ENCODE results near the gene ANKRD29. TPM values are rescaled to one million over a fixed set of nuclear protein-coding genes. Genes with fewer than 3 reads are reported as not detected.

ANKRD29 gene
- total RNA-seq, 1 donor from 2014 or later: not detected

- Mint-ChIP-seq H3K36me3 (ENCODE audit: low read depth) (no peaks in the 10 kb centered on the region), H3K9me3 (no peaks in the 10 kb centered on the region), H3K4me3 (no peak overlapping the region), H3K27me3 (peaks cover 29% of the 10 kb centered on the region), H3K27ac (no peak overlapping the region), H3K4me1 (peaks cover 9% of the 10 kb centered on the region)
- intact Hi-C loops (cut with micrococcal nuclease): no loop called here
- TF ChIP-seq CTCF (IDR thresholded peaks at IDR 0.05): no peak
- DNase-seq (no peak), ATAC-seq (ENCODE audit: low read depth) (no peak)
- ChIA-PET CTCF (no interaction called here), POLR2A (no interaction called here)
Observed at GRCh38 chr18:23667114-23667513, 4.4 kb upstream of the ANKRD29 start.

- ATAC-seq (ENCODE audit: low read depth) (no peak), DNase-seq (no peak)
- ChIA-PET CTCF (no interaction called here), POLR2A (no interaction called here)
- Mint-ChIP-seq H3K36me3 (ENCODE audit: low read depth) (no peaks in the 10 kb centered on the region), H3K9me3 (no peaks in the 10 kb centered on the region), H3K27me3 (peaks cover 49% of the 10 kb centered on the region), H3K4me3 (no peak overlapping the region), H3K4me1 (peaks cover 15% of the 10 kb centered on the region), H3K27ac (no peak overlapping the region)
- TF ChIP-seq CTCF (IDR thresholded peaks at IDR 0.05): no peak
- intact Hi-C loops (cut with micrococcal nuclease): no loop called here
Observed at GRCh38 chr18:23664674-23665073, 2.0 kb upstream of the ANKRD29 start.

- intact Hi-C loops (cut with micrococcal nuclease): no loop called here
- DNase-seq: no peak
- TF ChIP-seq CTCF (IDR thresholded peaks at IDR 0.05): no peak
Observed at GRCh38 chr18:23661735-23662308, 889 bp downstream of the ANKRD29 start.

DNA sequence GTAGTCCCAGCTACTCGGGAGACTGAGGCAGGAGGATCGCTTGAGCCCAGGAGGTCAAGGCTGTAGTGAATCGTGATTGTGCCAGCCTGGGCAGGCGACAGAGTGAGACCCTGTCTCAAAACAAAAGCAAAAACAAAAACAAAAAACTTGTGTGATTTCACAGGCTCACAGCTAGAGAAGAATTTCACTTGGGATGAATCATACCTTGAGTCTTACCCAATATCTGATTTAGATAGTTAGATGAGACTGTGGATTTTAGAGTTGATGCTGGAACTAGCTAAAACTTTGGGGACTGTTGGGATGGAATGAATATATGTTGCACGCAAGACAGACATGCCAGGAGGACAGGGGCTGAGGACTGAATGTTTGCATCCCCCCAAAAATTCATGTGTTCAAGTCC is 4.4 kb downstream of the ANKRD29 start:
- no peak for DNase-seq
- no peak overlapping the region for H3K27ac Mint-ChIP-seq
- TF ChIP-seq CTCF (IDR thresholded peaks at IDR 0.05): no peak
- peaks cover 13% of the 10 kb centered on the region for H3K4me1 Mint-ChIP-seq
- H3K36me3 Mint-ChIP-seq (ENCODE audit: low read depth): no peaks in the 10 kb centered on the region
- CTCF ChIA-PET: no interaction called here
- no peak for ATAC-seq (ENCODE audit: low read depth)
- POLR2A ChIA-PET: no interaction called here
- peaks cover 31% of the 10 kb centered on the region for H3K27me3 Mint-ChIP-seq
- intact Hi-C loops (cut with micrococcal nuclease): no loop called here
- H3K9me3 Mint-ChIP-seq: no peaks in the 10 kb centered on the region
- H3K4me3 Mint-ChIP-seq: no peak overlapping the region

More at GRCh38 chr18:23661735-23662308, 889 bp downstream of the ANKRD29 start:
- no peaks in the 10 kb centered on the region for H3K36me3 Mint-ChIP-seq (ENCODE audit: low read depth)
- H3K4me3 Mint-ChIP-seq: peak overlapping the region; percentile 69
- peaks cover 15% of the 10 kb centered on the region for H3K4me1 Mint-ChIP-seq
- CTCF ChIA-PET: no interaction called here
- POLR2A ChIA-PET: no interaction called here
- H3K27ac Mint-ChIP-seq: no peak overlapping the region
- no peak for ATAC-seq (ENCODE audit: low read depth)
- H3K27me3 Mint-ChIP-seq: peaks cover 40% of the 10 kb centered on the region
- no peaks in the 10 kb centered on the region for H3K9me3 Mint-ChIP-seq

DNA sequence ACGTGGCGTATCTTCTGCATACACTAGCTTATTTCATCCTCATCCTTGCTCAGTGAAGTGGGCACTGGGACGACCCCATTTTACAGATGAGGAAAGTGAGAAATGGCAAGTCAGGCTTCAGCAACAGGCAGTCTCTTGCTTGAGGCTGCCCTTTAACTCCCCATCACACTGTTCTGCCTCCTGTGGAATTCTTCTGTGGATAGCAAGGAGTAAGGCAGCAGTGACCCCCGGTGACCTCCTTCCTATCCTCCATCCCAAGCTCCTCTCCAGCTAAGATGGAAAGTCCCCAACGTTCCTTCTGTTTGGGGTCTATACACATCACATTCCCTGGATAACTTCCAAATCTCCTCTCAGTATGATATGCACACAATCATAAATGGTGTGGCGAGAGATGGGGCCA is 10.5 kb downstream of the ANKRD29 start:
- DNase-seq: no peak
- TF ChIP-seq CTCF (IDR thresholded peaks at IDR 0.05): no peak
- ChIA-PET CTCF (no interaction called here), POLR2A (no interaction called here)
- no peak for ATAC-seq (ENCODE audit: low read depth)
- no peak overlapping the region for H3K27ac Mint-ChIP-seq
- no peak overlapping the region for H3K4me3 Mint-ChIP-seq
- intact Hi-C loops (cut with micrococcal nuclease): no loop called here
- H3K27me3 Mint-ChIP-seq: peaks cover 19% of the 10 kb centered on the region
- no peaks in the 10 kb centered on the region for H3K36me3 Mint-ChIP-seq (ENCODE audit: low read depth)
- no peaks in the 10 kb centered on the region for H3K4me1 Mint-ChIP-seq
- H3K9me3 Mint-ChIP-seq: no peaks in the 10 kb centered on the region

Data from activated B cell treated with CpG ODN at 0.5 μM for 24 hours (primary cell).